RWPE1 (cell line): Measurements from ENCODE around the gene METTL22.
A peak's percentile ranks its signal among the peaks of the same experiment; 100 is the strongest.

Source experiments
- CTCF ChIA-PET: fragments of 350-600 bp; sonication (Branson Sonifier 250); formaldehyde crosslinking; extraction: SDS; loops from one replicate; lab custom pipeline; 2021; lab: Yijun Ruan, JAX
- POLR2A ChIA-PET: fragments of 400-600 bp; formaldehyde crosslinking; extraction: SDS; loops from one replicate; lab custom pipeline; 2020; ENCODE audit warnings: antibody characterized with exemption; ENCODE audit not compliant: low non-redundant PET; lab: Yijun Ruan, JAX
- DNase-seq: peaks from one replicate; pipeline ENCODE4 v3.0.0; 2012; ENCODE audit warnings: low spot score
- H3K27ac ChIP-seq: fragments of 450-650 bp; 2 replicates; pipeline ENCODE4 v1.5.1; 2017
- CTCF ChIP-seq: fragments of 450-650 bp; conservative IDR thresholded peaks from 2 replicates; pipeline ENCODE4 v1.5.1; 2017; ENCODE audit warnings: low read depth, mild to moderate bottlenecking

Gene METTL22

GRCh38 chr16:8668113-8668512 is 46.6 kb downstream of the METTL22 start:
- H3K27ac ChIP-seq = no peak overlapping the region
- TF ChIP-seq CTCF = no peak
- DNase-seq = no peak
- ChIA-PET POLR2A (no interaction called here), CTCF (no interaction called here)

DNA sequence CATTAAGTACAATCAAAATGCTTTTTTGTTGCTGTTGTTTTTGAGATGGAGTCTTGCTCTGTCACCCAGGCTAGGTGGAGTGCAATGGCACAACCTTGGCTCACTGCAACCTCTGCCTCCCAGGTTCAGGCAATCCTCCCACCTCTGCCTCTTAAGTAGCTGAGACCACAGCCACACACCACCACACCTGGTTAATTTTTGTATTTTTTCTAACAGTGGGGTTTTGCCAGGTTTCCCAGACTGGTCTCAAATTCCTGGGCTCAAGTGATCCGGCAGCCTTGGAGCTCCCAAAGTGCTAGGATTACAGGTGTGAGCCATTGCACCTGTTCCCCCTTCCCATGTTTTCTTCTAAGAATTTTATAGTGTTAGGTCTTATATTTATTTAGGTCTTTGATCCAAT is 48.0 kb downstream of the METTL22 start:
- no peak for DNase-seq
- no peak for TF ChIP-seq CTCF
- ChIA-PET CTCF (no interaction called here), POLR2A (interaction anchor here (0.9 kb wide), 1 partner anchor 110 kb away, joined by 3 read pairs; no protein-coding TSS in a partner anchor)
- no peak overlapping the region for H3K27ac ChIP-seq

- H3K27ac ChIP-seq = no peak overlapping the region
- TF ChIP-seq CTCF = no peak
- ChIA-PET POLR2A (interaction anchor here (0.9 kb wide), 1 partner anchor 109 kb away, joined by 3 read pairs; no protein-coding TSS in a partner anchor), CTCF (interaction anchor here (1.1 to 1.2 kb wide), 2 partner anchors 10 to 122 kb away, joined by 3 to 4 read pairs; no protein-coding TSS in a partner anchor)
- no peak for DNase-seq
These were observed 48.6 kb downstream of the METTL22 start for GRCh38 chr16:8670014-8670560.

- ChIA-PET CTCF (interaction anchor here (0.8 to 1.9 kb wide), 3 partner anchors 13 to 118 kb away, joined by 3 to 4 read pairs (median 3); no protein-coding TSS in a partner anchor), POLR2A (no interaction called here)
- H3K27ac ChIP-seq = no peak overlapping the region
These were observed 52.3 kb downstream of the METTL22 start for GRCh38 chr16:8673611-8674412.

DNA sequence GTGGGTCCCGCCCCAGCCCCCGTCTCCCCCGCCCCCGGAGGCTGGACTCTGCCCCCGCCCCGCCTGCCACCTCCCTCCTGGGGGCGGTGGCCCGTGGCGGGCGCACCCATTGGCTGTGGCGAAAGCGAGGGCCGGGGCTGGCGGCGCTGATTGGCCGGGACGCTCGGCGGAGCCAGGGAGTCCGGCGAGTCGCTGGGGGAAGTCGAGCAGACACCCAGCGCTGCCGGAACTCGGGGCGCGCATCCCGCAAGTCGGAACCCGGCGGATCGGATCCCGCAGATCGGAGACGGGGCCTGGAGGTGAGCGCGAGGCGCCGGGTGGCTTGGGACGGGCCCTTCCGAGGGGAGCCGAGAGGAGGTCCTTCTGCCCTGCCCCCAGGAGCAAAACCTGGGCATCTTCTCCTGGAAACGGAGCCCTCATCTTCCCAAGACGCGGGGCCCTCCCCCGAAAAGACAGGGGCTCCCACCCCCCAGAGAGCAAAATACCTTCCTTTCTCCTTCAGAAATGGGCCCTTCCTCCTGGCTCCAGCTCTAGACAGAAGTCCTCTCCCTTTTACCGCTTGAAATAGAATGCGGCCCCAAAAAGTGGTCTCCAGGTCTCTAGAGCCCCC is 53.0 kb downstream of the METTL22 start, which contains the start of gene ABAT:
TSS of gene ABAT (plus strand) at position 205 of the 610 bp plus-strand sequence. CDS start 61,123 bp downstream, outside the sequence.
- POLR2A ChIA-PET = no interaction called here
- DNase-seq = peak; percentile 97
- CTCF ChIA-PET = interaction anchor here (1.2 to 1.9 kb wide), 2 partner anchors 14 to 117 kb away, joined by 3 to 4 read pairs; no protein-coding TSS in a partner anchor
- no peak for TF ChIP-seq CTCF
- H3K27ac ChIP-seq = no peak within 1 kb of the TSS

More at GRCh38 chr16:8673611-8674412, 52.3 kb downstream of the METTL22 start:
- no peak for DNase-seq
- no peak for TF ChIP-seq CTCF
